Muscle layer of colon (tissue), 2 donors: ENCODE data around the gene GRIN1.

Source experiments
- H3K27ac ChIP-seq: one replicate; pipeline ENCODE4 v1.7.0; 2013; ENCODE audit warnings: low read depth, mild to moderate bottlenecking, low read length, moderate library complexity
- H3K27me3 ChIP-seq, 2 donors: one replicate each; pipeline ENCODE4 v1.7.0; 2013; ENCODE audit warnings: low read length in 2 of 2, mild to moderate bottlenecking in 2 of 2; ENCODE audit not compliant: insufficient read depth in 2 of 2, control insufficient read depth in 1 of 2
- H3K36me3 ChIP-seq: one replicate; pipeline ENCODE4 v1.7.0; 2013; ENCODE audit warnings: mild to moderate bottlenecking, low read length; ENCODE audit not compliant: insufficient read depth
- H3K4me1 ChIP-seq: one replicate; pipeline ENCODE4 v1.7.0; 2013; ENCODE audit warnings: mild to moderate bottlenecking, low read length; ENCODE audit not compliant: insufficient read depth
- H3K4me3 ChIP-seq, 2 donors: one replicate each; pipeline ENCODE4 v1.7.0; 2013; ENCODE audit warnings: low read length in 2 of 2, low read depth in 1 of 2, mild to moderate bottlenecking in 1 of 2, moderate library complexity in 1 of 2
- H3K9ac ChIP-seq: one replicate; pipeline ENCODE4 v1.7.0; 2013; ENCODE audit warnings: low read length
- H3K9me3 ChIP-seq: one replicate; pipeline ENCODE4 v1.7.0; 2013; ENCODE audit warnings: mild to moderate bottlenecking, low read length
- donor health status: abdominal sarcoma.
- donor health status: Adenocarcinoma of cecum.

The GRIN1 gene

DNA sequence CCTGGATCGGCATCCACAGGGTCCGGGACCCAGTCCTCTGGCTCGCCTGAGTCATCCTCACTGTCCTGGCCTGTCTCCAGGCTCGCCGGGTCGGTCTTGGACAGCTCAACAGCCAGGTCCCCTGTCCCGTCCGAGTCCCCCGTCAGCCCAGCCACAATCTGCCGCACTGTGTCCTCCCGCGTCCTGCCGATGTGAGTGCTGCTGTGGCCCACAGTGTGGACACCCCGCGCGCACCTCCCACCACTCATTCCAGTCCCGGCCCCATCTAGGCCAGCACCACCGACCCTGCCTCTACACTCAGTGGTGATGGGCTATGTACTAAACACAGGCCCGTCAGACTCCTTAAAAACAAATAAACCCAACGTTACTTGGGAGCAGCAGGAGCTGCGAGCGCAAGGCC is 42.7 kb downstream of the GRIN1 start:
- no peak overlapping the region for H3K9ac ChIP-seq
- no peaks in the 10 kb centered on the region for H3K27me3 ChIP-seq
- no peaks in the 10 kb centered on the region for H3K9me3 ChIP-seq
- peaks cover 7% of the 10 kb centered on the region for H3K4me1 ChIP-seq
- no peak overlapping the region for H3K27ac ChIP-seq
- H3K4me3 ChIP-seq = no peak overlapping the region
- H3K36me3 ChIP-seq = peaks cover 65% of the 10 kb centered on the region

DNA sequence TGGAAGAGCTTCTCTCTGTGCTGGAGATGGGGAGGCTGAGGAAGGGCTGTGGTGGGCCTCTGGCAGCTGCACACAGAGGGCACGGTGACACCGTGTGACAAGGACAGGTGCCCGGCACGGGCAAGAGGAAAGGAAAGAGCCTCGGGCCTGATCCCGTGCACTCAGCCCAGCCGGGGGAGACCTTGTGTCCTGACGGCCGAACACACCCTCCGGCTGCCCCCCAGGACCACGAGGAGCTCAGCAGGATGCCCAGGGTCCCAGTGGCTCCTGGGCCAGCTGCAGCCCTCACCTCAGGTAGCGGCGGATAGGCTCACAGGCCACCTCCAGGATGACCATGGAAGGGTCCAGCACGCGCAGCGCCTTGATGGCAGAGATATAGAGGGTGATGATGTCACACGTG is 43.9 kb downstream of the GRIN1 start:
- Histone ChIP-seq H3K27me3 (no peaks in the 10 kb centered on the region), H3K4me3 (no peak overlapping the region), H3K27ac (no peak overlapping the region), H3K4me1 (peaks cover 19% of the 10 kb centered on the region), H3K9ac (no peak overlapping the region), H3K36me3 (peaks cover 69% of the 10 kb centered on the region), H3K9me3 (no peaks in the 10 kb centered on the region)

- Histone ChIP-seq H3K27me3 (no peaks in the 10 kb centered on the region), H3K4me1 (peaks cover 19% of the 10 kb centered on the region), H3K27ac (no peak overlapping the region), H3K4me3 (no peak overlapping the region), H3K9ac (no peak overlapping the region), H3K36me3 (peaks cover 66% of the 10 kb centered on the region), H3K9me3 (no peaks in the 10 kb centered on the region)
Observed at GRCh38 chr9:137183980-137184595, 45.1 kb downstream of the GRIN1 start.

- H3K4me3 ChIP-seq = no peak overlapping the region
- peaks cover 28% of the 10 kb centered on the region for H3K4me1 ChIP-seq
- no peak overlapping the region for H3K9ac ChIP-seq
- peaks cover 60% of the 10 kb centered on the region for H3K36me3 ChIP-seq
- no peaks in the 10 kb centered on the region for H3K27me3 ChIP-seq
- H3K27ac ChIP-seq = no peak overlapping the region
- no peaks in the 10 kb centered on the region for H3K9me3 ChIP-seq
Observed at GRCh38 chr9:137184881-137185660, 46.1 kb downstream of the GRIN1 start.

GRCh38 chr9:137185921-137186320 is 47.0 kb downstream of the GRIN1 start:
- Histone ChIP-seq H3K9me3 (no peaks in the 10 kb centered on the region), H3K27ac (no peak overlapping the region), H3K4me1 (peaks cover 32% of the 10 kb centered on the region), H3K4me3 (no peak overlapping the region), H3K36me3 (peaks cover 62% of the 10 kb centered on the region), H3K9ac (no peak overlapping the region), H3K27me3 (no peaks in the 10 kb centered on the region)

GRCh38 chr9:137186385-137186784 is 47.4 kb downstream of the GRIN1 start:
- Histone ChIP-seq H3K27me3 (no peaks in the 10 kb centered on the region), H3K36me3 (peaks cover 62% of the 10 kb centered on the region), H3K4me1 (peaks cover 32% of the 10 kb centered on the region), H3K4me3 (peak overlapping the region in 1 of 2 donors; percentile 98), H3K9me3 (no peaks in the 10 kb centered on the region), H3K9ac (no peak overlapping the region), H3K27ac (no peak overlapping the region)

- H3K9ac ChIP-seq = peak overlapping the region; percentile 76
- H3K4me3 ChIP-seq = peak overlapping the region; percentile 93 to 98
- no peaks in the 10 kb centered on the region for H3K9me3 ChIP-seq
- H3K27me3 ChIP-seq = no peaks in the 10 kb centered on the region
- H3K4me1 ChIP-seq = peaks cover 32% of the 10 kb centered on the region
- H3K27ac ChIP-seq = no peak overlapping the region
- peaks cover 63% of the 10 kb centered on the region for H3K36me3 ChIP-seq
Observed at GRCh38 chr9:137187386-137187785, 48.4 kb downstream of the GRIN1 start.

DNA sequence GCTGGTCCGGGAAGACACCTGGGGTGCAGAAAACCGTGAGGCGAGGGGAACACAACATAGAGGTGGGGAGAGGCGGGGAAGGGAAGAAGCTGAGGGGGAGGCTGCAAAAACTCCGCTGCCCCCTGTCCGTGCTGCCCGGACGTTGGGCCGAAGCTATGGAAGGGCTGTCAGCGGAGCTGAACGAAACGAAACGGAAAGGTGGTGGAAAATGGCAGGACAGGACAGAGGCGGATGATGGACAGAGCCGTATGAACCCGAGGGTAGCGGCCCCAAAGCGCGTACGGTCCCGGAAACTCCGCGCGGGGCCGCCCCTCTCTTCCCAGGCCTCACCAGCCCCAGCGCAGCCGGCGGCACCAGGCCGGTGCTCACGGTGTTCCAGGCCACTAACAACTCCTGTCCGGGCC is 49.1 kb downstream of the GRIN1 start:
- Histone ChIP-seq H3K4me1 (peaks cover 32% of the 10 kb centered on the region), H3K4me3 (peak overlapping the region; percentile 93 to 98), H3K9me3 (no peaks in the 10 kb centered on the region), H3K27me3 (no peaks in the 10 kb centered on the region), H3K27ac (peak overlapping the region; percentile 95), H3K9ac (peak overlapping the region; percentile 76), H3K36me3 (peaks cover 56% of the 10 kb centered on the region)

DNA sequence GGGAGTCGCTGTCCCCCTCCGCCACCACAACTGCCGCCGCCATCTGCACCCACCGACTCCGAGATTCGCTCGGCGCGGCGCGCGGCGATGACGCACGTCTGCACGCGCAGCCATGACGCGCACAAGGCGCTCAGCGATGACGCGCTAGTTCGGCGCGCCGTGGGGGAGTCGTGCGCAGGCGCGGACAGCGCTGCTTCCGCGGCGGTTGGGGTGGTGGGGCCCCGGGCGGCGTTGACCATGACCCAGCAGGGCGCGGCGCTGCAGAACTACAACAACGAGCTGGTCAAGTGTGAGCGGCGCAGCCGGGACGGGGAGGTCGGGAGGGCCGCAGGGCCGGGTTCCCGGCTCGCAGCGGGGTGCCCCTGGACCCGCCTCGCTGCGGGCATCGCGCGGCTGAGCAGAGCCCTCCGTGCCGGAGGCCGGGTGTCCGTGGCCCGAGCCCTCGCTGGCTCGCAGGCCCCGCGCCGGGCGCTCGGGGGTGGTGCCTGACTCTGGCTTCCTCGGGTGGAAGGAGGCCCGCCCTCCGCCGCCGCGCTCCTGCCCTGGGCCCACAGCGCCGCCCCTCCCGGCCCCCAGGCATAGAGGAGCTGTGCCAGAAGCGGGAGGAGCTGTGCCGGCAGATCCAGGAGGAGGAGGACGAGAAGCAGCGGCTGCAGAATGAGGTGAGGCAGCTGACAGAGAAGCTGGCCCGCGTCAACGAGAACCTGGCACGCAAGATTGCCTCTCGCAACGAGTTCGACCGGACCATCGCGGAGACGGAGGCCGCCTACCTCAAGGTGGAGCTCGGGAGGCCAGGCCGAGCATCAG is 49.7 kb downstream of the GRIN1 start, which contains the start of the genes ANAPC2 and SSNA1:
TSS of gene ANAPC2 (minus strand) at position 71 of the 807 bp plus-strand sequence. CDS start at position 43, 28 bp downstream.
TSS of gene SSNA1 (plus strand) at position 187 of the 807 bp plus-strand sequence. CDS start at position 238, 51 bp downstream.
- H3K4me1 ChIP-seq = peaks cover 32% of the 10 kb centered on the region
- H3K9ac ChIP-seq = peak within 1 kb of the TSS; percentile 76
- H3K36me3 ChIP-seq = peaks cover 50% of the 10 kb centered on the region
- H3K27me3 ChIP-seq = no peaks in the 10 kb centered on the region
- no peaks in the 10 kb centered on the region for H3K9me3 ChIP-seq
- peak within 1 kb of the TSS; percentile 95 for H3K27ac ChIP-seq
- H3K4me3 ChIP-seq = peak within 1 kb of the TSS; percentile 93 to 98

GRCh38 chr9:137189297-137190295 is 50.6 kb downstream of the GRIN1 start:
- peak overlapping the region; percentile 95 for H3K27ac ChIP-seq

More at GRCh38 chr9:137189297-137190295, 50.6 kb downstream of the GRIN1 start:
- peak overlapping the region; percentile 93 to 98 for H3K4me3 ChIP-seq
- peaks cover 41% of the 10 kb centered on the region for H3K36me3 ChIP-seq
- H3K4me1 ChIP-seq = peaks cover 32% of the 10 kb centered on the region
- peak overlapping the region; percentile 68 for H3K9ac ChIP-seq
- H3K27me3 ChIP-seq = no peaks in the 10 kb centered on the region
- no peaks in the 10 kb centered on the region for H3K9me3 ChIP-seq
